Fibroblast of lung (primary cell): ENCODE data around the gene ZNF77.
"Not testable (repeated sequence)": the region's sequence is repeated elsewhere in the genome, so short reads cannot be mapped to it uniquely, and the experiment has no call there.

Experiments
- CTCF ChIP-seq, 2 donors: IDR thresholded peaks in 1 of 2; conservative IDR thresholded peaks in 1 of 2; 1 replicate in 1 of 2; 2 replicates in 1 of 2; pipeline ENCODE4 v1.5.1; 2011 to 2012; ENCODE audit warnings: low read length in 2 of 2, control low read depth in 1 of 2, inconsistent platforms in 1 of 2, low read depth in 1 of 2, mild to moderate bottlenecking in 1 of 2
- EZH2 ChIP-seq: IDR thresholded peaks from 2 replicates; pipeline ENCODE4 v1.5.1; 2012; ENCODE audit warnings: low read length, control low read depth, mild to moderate bottlenecking; ENCODE audit errors: missing control alignments

- not testable (repeated sequence) for TF ChIP-seq CTCF (conservative IDR thresholded peaks at IDR 0.05 in 1 of 2, IDR thresholded peaks at IDR 0.05 in 1 of 2; ENCODE audit: low read depth in 1 of 2, low read length in 2 of 2); EZH2
Observed at GRCh38 chr19:2935863-2936262, 8.9 kb downstream of the ZNF77 start.
